Activated T-helper 9 cell treated with anti-CD3 and anti-CD28 coated beads, Interleukin-2, amount 50 U/mL, for 16 hours (primary cell): ENCODE results near the gene SNX10.

ENCODE experiments used
- DNase-seq: peaks from one replicate; pipeline ENCODE4 v3.0.0-alpha.2; 2020; ENCODE audit warnings: low read depth

Gene SNX10

DNA sequence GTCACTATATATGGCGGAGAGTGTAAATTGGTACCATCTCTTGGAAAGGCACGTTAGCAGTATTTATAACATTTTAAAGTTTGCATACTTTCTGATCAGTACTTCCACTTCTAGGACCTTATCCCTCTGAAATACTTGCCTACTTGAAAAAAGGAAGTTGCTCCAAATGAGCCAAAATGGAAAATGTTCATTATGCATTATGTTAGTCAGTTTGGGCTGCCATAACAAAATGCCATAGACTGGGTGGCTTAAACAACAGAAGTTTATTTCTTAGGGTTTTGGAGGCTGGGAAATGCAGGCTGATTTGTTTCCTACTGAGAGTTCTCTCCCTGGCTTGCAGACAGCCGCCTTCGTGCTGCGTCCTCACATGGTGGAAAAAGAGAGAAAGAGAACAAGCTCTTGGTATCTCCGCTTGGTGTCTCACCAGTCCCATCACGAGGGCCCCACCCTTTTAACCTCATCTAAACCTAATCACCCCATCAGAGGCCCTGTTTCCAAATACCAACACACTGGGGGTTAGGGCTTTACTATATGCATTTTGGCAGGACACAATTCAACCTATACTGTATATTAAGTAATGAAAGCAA is 6.9 kb downstream of the SNX10 start:
- DNase-seq = no peak

GRCh38 chr7:26305090-26305868 is 13.6 kb downstream of the SNX10 start:
- DNase-seq = no peak

DNA sequence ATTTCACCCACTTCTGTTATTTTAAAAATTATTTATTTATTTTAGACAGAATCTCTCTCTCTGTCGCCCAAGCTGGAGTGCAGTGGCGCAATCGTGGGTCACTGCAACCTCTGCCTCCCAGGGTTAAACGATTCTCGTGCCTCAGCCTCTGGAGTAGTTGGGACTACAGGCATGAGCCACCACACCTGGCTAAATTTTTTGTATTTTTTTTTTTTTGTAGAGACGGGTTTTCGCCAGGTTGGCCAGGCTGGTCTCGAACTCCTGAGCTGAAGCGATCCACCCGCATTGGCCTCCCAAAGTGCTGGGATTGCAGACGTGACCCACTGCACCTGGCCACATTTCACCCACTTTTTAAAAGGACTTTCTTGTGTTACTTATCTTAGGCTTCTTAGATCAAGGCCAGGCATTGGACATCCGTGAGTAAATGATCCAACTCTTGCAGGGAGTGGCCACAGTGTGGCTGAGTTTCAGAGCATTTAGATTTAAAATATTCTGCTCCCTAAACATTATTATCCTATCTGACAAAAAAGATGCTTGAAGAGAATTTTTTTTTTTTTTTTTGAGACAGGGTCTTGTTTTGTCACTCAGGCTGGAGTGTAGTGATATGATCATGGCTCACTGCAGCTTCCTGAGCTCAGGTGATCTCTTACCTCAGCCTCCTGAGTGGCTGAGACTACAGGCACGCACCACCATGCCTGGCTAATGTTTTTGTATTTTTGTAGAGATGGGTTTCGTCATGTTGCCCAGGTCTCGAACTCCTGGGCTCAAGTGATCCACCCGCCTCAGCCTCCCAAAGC is 14.4 kb downstream of the SNX10 start:
- DNase-seq = no peak

GRCh38 chr7:26306790-26307189 is 15.1 kb downstream of the SNX10 start:
- DNase-seq = no peak

- no peak for DNase-seq
Observed at GRCh38 chr7:26307226-26307625, 15.6 kb downstream of the SNX10 start.

DNA sequence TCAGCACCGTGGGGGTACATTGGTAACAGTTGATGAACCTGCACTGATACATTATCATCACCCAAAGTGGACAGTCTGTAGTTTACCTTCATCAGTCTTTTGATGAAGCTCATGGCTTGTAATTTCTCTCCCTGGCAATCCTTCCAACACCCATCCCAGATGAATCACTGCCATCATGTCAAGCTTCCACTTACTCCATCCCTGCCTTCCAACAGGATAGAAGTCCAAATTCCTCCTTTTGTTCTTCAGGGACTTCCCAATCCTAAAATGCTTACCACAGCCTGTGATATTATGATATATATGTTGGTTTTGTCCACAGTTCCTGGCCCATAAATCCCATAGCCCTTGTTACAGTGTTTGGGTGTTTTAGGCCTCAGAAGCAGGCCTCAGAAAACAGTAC is 16.1 kb downstream of the SNX10 start:
- DNase-seq = no peak

GRCh38 chr7:26308551-26308950 is 16.9 kb downstream of the SNX10 start:
- DNase-seq = no peak

DNA sequence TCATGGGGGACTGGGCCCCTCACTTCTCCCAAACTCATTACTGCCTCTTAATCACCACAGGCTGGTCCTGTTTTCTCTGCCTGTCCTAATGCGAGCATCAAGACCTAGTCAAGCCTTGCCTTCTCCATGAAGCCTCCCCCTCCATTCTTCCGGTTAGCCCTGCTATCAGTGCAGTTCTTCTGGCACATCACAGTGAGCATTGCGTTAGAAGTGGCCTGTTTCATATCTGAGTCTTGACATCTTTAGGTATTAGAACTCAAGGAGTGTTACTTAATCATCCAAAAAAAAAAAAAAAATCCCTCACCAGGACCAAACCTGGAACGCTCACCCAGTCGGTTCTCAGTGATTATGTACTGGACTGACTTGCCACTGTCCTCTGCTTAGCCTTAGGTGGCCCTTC is 17.4 kb downstream of the SNX10 start:
- no peak for DNase-seq

GRCh38 chr7:26311798-26312197 is 20.1 kb downstream of the SNX10 start:
- no peak for DNase-seq

- DNase-seq = no peak
Observed at GRCh38 chr7:26317211-26317610, 25.5 kb downstream of the SNX10 start.

- DNase-seq = no peak
Observed at GRCh38 chr7:26318921-26319320, 27.3 kb downstream of the SNX10 start.

GRCh38 chr7:26319636-26320035 is 28.0 kb downstream of the SNX10 start:
- no peak for DNase-seq

GRCh38 chr7:26320878-26321277 is 29.2 kb downstream of the SNX10 start:
- DNase-seq = no peak

- DNase-seq = no peak
Observed at GRCh38 chr7:26321435-26321834, 29.8 kb downstream of the SNX10 start.

DNA sequence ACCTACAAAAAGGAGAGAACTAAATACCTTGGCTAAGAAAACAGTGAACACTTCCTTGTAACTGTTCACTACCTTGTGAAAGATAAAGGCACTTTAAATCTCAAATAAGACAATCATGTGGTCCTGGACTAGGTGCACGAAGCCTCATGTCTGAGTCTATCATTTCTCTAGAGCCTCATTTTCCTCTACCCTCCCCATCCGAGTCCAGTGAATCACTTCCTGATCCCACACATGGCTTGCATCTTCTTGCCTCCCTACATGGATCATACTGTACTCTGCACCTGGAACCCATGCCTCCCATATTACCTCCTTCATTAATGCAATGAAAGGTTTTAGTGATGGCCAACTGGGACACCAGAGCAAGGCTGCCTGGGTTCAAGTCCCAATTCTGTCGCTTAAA is 34.5 kb downstream of the SNX10 start:
- DNase-seq = no peak

DNA sequence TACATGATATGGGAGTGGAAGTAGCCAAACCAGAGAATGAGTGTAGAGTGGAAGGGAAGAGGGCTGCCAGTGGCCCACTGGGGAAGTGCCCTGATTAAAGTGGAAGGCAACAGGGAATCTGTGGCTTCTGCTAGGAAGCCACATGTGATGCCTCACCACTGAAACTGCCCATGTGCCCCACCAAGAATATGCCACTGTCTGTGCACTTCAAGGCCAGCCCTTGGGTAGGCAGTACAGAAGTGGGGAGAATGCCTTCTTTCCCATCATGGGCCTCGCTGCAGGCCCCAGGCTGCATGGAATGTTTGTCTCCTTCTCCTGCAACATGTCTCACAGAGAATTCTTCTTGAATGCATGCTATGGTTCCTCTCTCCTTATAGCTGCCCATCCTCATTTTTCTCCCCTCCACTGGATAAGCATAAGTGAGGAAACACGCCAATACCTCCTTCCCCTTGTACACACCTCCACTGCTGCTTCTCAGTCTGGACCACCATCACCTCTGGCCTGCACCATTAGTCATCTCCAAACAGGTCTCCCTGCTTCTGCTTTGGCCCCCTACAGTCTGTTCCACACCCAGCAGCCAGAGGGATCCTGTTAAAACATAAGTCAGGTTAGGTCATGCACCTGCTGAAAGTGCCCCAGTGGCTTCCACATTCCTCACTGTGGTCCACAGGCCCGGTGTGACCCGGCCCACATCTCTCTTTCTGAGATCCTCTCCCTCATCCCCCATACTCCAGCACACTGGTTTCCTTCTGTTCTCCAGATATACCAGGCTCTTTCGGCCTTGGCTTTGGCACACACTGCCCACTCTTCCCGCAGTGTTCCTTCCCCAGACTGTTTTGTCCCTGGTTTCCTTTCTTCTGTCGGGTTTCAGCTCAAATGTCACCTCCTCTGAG is 37.1 kb downstream of the SNX10 start:
- no peak for DNase-seq

- no peak for DNase-seq
Observed at GRCh38 chr7:26329520-26330255, 38.0 kb downstream of the SNX10 start.

- no peak for DNase-seq
Observed at GRCh38 chr7:26331113-26331512, 39.5 kb downstream of the SNX10 start.

- DNase-seq = no peak
Observed at GRCh38 chr7:26331789-26332188, 40.1 kb downstream of the SNX10 start.

- DNase-seq = no peak
Observed at GRCh38 chr7:26332698-26333097, 41.0 kb downstream of the SNX10 start.

DNA sequence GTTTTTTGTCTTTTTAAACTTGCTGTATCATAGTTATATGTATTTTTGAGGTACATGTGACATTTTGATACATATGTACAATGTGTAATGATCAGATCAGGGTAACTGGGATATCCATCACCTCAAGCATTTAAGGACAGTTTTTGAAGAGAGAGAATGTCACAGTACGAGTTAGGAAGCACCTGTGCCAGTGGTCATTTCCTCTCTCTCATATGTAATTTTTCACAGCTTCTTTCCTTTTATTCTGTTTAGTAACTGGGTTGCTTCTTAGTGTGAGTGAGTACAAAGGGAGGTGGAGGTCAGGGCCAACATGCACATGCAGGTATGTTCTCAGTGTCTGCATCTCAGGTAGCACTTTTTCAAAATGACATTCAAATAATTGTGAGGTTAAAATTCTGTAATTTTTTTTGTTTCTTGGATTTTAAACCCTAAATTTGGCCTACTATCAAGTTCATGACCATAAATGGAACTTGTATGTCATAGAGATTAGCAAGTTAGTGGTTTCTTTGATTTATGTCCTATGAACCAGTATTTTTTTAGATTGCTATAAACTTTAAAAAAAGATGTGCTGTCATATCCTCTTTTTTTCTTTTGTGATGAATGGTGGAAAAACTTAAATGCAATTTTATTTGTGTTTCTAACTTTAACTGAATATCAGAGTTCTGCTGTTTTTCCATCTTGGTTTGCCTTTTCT is 42.7 kb downstream of the SNX10 start:
- DNase-seq = no peak
